Upper lobe of left lung (tissue), 4 donors: ENCODE results near the gene GPR183.

Experiments used
- EP300 ChIP-seq, 4 donors: sonication (generic); formaldehyde crosslinking; IDR thresholded peaks; one replicate each; pipeline ENCODE4 v1.5.1; 2017; ENCODE audit warnings: antibody characterized with exemption in 4 of 4, control low read depth in 2 of 4
- POLR2A ChIP-seq, 4 donors: fragments of 450-650 bp; IDR thresholded peaks; one replicate each; pipeline ENCODE4 v1.5.1; 2016 to 2017; ENCODE audit warnings: antibody characterized with exemption in 4 of 4, mild to moderate bottlenecking in 2 of 4
- POLR2AphosphoS5 ChIP-seq, 2 donors: sonication (generic); formaldehyde crosslinking; IDR thresholded peaks; one replicate each; pipeline ENCODE4 v1.5.1; 2017; ENCODE audit warnings: antibody characterized with exemption in 2 of 2
- TF ChIP-seq, protein P1 (sequence below), 6 experiments: fragments of 450-650 bp in 4 of 6; fragments of 200-600 bp in 2 of 6; sonication (generic) in 2 of 6; IDR thresholded peaks; one replicate each; pipeline ENCODE4 v1.5.1; 2016 to 2019; ENCODE audit warnings: antibody characterized with exemption in 6 of 6

DNA sequence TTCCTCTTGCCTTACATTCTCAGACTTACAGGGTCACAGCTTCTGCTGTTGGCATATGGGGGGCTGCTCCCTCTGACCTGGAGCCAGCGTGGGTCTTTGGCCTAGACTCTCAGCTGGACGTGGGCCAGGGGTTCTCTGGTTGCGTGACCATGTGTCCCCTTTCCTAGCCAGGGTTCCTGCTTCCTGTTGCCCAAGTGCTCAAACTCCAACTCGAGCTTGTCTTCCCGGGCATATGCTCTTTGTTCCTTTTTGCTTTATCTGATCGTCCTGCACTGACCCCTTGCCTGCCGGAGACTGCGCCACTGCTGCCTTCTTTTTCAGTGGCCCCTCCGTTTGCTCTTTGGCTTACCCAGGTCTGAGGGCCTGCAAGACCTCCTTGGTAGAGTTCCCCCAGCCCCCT lies 25.3 kb upstream of the GPR183 start:
- TF ChIP-seq, protein P1, sequence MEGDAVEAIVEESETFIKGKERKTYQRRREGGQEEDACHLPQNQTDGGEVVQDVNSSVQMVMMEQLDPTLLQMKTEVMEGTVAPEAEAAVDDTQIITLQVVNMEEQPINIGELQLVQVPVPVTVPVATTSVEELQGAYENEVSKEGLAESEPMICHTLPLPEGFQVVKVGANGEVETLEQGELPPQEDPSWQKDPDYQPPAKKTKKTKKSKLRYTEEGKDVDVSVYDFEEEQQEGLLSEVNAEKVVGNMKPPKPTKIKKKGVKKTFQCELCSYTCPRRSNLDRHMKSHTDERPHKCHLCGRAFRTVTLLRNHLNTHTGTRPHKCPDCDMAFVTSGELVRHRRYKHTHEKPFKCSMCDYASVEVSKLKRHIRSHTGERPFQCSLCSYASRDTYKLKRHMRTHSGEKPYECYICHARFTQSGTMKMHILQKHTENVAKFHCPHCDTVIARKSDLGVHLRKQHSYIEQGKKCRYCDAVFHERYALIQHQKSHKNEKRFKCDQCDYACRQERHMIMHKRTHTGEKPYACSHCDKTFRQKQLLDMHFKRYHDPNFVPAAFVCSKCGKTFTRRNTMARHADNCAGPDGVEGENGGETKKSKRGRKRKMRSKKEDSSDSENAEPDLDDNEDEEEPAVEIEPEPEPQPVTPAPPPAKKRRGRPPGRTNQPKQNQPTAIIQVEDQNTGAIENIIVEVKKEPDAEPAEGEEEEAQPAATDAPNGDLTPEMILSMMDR (IDR thresholded peaks at IDR 0.05), result no peak
- TF ChIP-seq POLR2AphosphoS5 (IDR thresholded peaks at IDR 0.05), result no peak
- TF ChIP-seq EP300 (IDR thresholded peaks at IDR 0.05), result no peak
- TF ChIP-seq POLR2A (IDR thresholded peaks at IDR 0.05), result no peak
